ENCODE measurements around the gene NOTCH1.

NOTCH1 gene

GRCh38 chr9:136578915-136579649 lies 33.2 kb upstream of the NOTCH1 start (continued):
- no peak for TF ChIP-seq ZNF362 (tag by site-specific recombination; IDR thresholded peaks at IDR 0.05)
- no peak for TF ChIP-seq ZBTB48 (tag by site-specific recombination; IDR thresholded peaks at IDR 0.05)
- TF ChIP-seq ZNF600 (tag by site-specific recombination; IDR thresholded peaks at IDR 0.05), result 0 out of 2 replicates have a peak, but pooled peaks have one; percentile 32
- TF ChIP-seq ZNF140 (tag by site-specific recombination; IDR thresholded peaks at IDR 0.05), result no peak
- no peak for TF ChIP-seq ZNF184 (tag by site-specific recombination; IDR thresholded peaks at IDR 0.05)
- no peak for TF ChIP-seq ZNF19 (tag by site-specific recombination; IDR thresholded peaks at IDR 0.05; ENCODE audit: low read depth)
- TF ChIP-seq ZNF398 (tag by site-specific recombination; IDR thresholded peaks at IDR 0.05), result peak; percentile 23; the same call in 1 of the 2 replicates
- no peak for TF ChIP-seq ZNF548 (tag by site-specific recombination; IDR thresholded peaks at IDR 0.05)
- TF ChIP-seq ZIC2 (tag by site-specific recombination; IDR thresholded peaks at IDR 0.05), result peak; percentile 42
- TF ChIP-seq ZNF335 (tag by site-specific recombination; conservative IDR thresholded peaks at IDR 0.05), result peak; percentile 84

GRCh38 chr9:136578626-136578914 lies 32.7 kb upstream of the NOTCH1 start:
- H3K36me3 ChIP-seq (ENCODE audit: control insufficient read depth in 2 of 2, insufficient read depth in 1 of 2, low read length in 2 of 2), result no peaks in the 10 kb centered on the region
- TF ChIP-seq ZNF449 (tag by site-specific recombination; IDR thresholded peaks at IDR 0.05) (no peak), GLIS2 (tag by site-specific recombination; IDR thresholded peaks at IDR 0.05) (peak; percentile 31; the same call in 1 of the 2 replicates), ZNF544 (tag by site-specific recombination; IDR thresholded peaks at IDR 0.05) (no peak), ZNF19 (tag by site-specific recombination; IDR thresholded peaks at IDR 0.05; ENCODE audit: low read depth) (no peak), OSR2 (tag by site-specific recombination; IDR thresholded peaks at IDR 0.05) (no peak), ZNF302 (tag by site-specific recombination; IDR thresholded peaks at IDR 0.05; ENCODE audit: low read depth) (no peak), GLIS1 (tag by site-specific recombination; IDR thresholded peaks at IDR 0.05) (peak; percentile 21; the same call in 1 of the 2 replicates), ZXDB (tag by site-specific recombination; IDR thresholded peaks at IDR 0.05) (no peak)
- H3K27ac ChIP-seq (ENCODE audit: extremely low read depth, low read depth, low read length), result no peak overlapping the region
- CTCF ChIA-PET, result no interaction called here
- no peaks in the 10 kb centered on the region for H3K9me3 ChIP-seq (ENCODE audit: control insufficient read depth, insufficient read depth, low read depth, low read length)
- no peak overlapping the region for H3K4me3 ChIP-seq (ENCODE audit: low read depth, low read length)
- H3K4me1 ChIP-seq (ENCODE audit: control insufficient read depth, insufficient read depth, low read length), result no peaks in the 10 kb centered on the region
- POLR2A ChIA-PET, result no interaction called here

- ChIA-PET POLR2A (no interaction called here), CTCF (no interaction called here)
- H3K36me3 ChIP-seq (ENCODE audit: control insufficient read depth in 2 of 2, insufficient read depth in 1 of 2, low read length in 2 of 2), result no peaks in the 10 kb centered on the region
- H3K4me3 ChIP-seq (ENCODE audit: low read depth, low read length), result no peak overlapping the region
- H3K27ac ChIP-seq (ENCODE audit: extremely low read depth, low read depth, low read length), result no peak overlapping the region
- TF ChIP-seq ZNF157 (tag by site-specific recombination; IDR thresholded peaks at IDR 0.05) (peak; percentile 68), ZNF202 (tag by site-specific recombination; IDR thresholded peaks at IDR 0.05; ENCODE audit: borderline replicate concordance) (no peak), TCF7L2 (IDR thresholded peaks at IDR 0.05; ENCODE audit: borderline replicate concordance, low read depth, low read length) (no peak)
- no peaks in the 10 kb centered on the region for H3K4me1 ChIP-seq (ENCODE audit: control insufficient read depth, insufficient read depth, low read length)
- no peaks in the 10 kb centered on the region for H3K9me3 ChIP-seq (ENCODE audit: control insufficient read depth, insufficient read depth, low read depth, low read length)
These were observed 32.2 kb upstream of the NOTCH1 start for GRCh38 chr9:136577941-136578625.
